B cell (primary cell): Measurements from ENCODE around the gene GPATCH11. TPM values are rescaled to one million over a fixed set of nuclear protein-coding genes. Genes with fewer than 3 reads are reported as not detected.

Experiments
- ATAC-seq: fragments of 200-7000 bp; cut with Tn5 transposase; one replicate; pipeline ENCODE4 v1.10.0; 2021; ENCODE audit warnings: low read depth, mild to moderate bottlenecking, moderate number of reproducible peaks, moderate library complexity
- CTCF ChIA-PET: fragments of 350-600 bp; sonication (Branson Sonifier 250); formaldehyde crosslinking; loops from one replicate; lab custom pipeline; 2021; ENCODE audit warnings: antibody characterized with exemption, inconsistent platforms; lab: Charles Lee
- POLR2A ChIA-PET: fragments of 350-600 bp; sonication (Branson Sonifier 250); formaldehyde crosslinking; loops from one replicate; lab custom pipeline; 2021; ENCODE audit warnings: antibody characterized with exemption; lab: Charles Lee
- DNase-seq: peaks from one replicate; pipeline ENCODE4 v3.0.0; 2013
- H2AFZ ChIP-seq: 2 replicates; pipeline ENCODE4 v1.6.1; 2012; ENCODE audit warnings: mild to moderate bottlenecking, low read depth, low read length; ENCODE audit not compliant: insufficient read depth, poor library complexity, severe bottlenecking
- H3K27ac ChIP-seq, 2 donors: 1 replicate in 1 of 2; 2 replicates in 1 of 2; pipeline ENCODE4 v1.5.1; 2012 to 2013; ENCODE audit warnings: low read length in 2 of 2, mild to moderate bottlenecking in 2 of 2, moderate library complexity in 1 of 2
- H3K27me3 ChIP-seq, 4 experiments: fragments of 200-600 bp in 1 of 4; sonication (generic) in 1 of 4; replicated peaks in 1 of 4; 1 replicate in 2 of 4; 2 replicates in 2 of 4; pipeline versions ENCODE4 v1.6.1 to v1.7.0; 2013 to 2016; ENCODE audit warnings: low read length in 3 of 4, mild to moderate bottlenecking in 2 of 4, mixed read lengths in 1 of 4, moderate library complexity in 1 of 4; ENCODE audit not compliant: insufficient read depth in 4 of 4, control insufficient read depth in 3 of 4; ENCODE audit errors: control extremely low read depth in 1 of 4
- H3K36me3 ChIP-seq, 2 experiments: replicated peaks in 1 of 2; 1 replicate in 1 of 2; 2 replicates in 1 of 2; pipeline versions ENCODE4 v1.6.1 to v1.7.1; 2013; ENCODE audit warnings: low read length in 1 of 2; ENCODE audit not compliant: insufficient read depth in 2 of 2, control insufficient read depth in 1 of 2; ENCODE audit errors: control extremely low read depth in 1 of 2, extremely low read depth in 1 of 2
- H3K4me1 ChIP-seq, 2 donors: fragments of 200-600 bp in 1 of 2; sonication (generic) in 1 of 2; 1 replicate in 1 of 2; 2 replicates in 1 of 2; pipeline versions ENCODE4 v1.5.1 to v1.6.1; 2013 to 2017; ENCODE audit warnings: low read length in 2 of 2; ENCODE audit not compliant: control insufficient read depth in 2 of 2, insufficient read depth in 2 of 2
- H3K4me2 ChIP-seq: replicated peaks from 2 replicates; pipeline ENCODE3; 2012; ENCODE audit warnings: mild to moderate bottlenecking, low read depth, low read length; ENCODE audit not compliant: poor library complexity, severe bottlenecking
- H3K4me3 ChIP-seq, 5 experiments: fragments of 200-600 bp in 1 of 5; sonication (generic) in 1 of 5; 1 replicate in 3 of 5; 2 replicates in 2 of 5; pipeline versions ENCODE4 v1.5.1 to v1.7.0; 2011 to 2016; ENCODE audit warnings: low read length in 4 of 5, mild to moderate bottlenecking in 4 of 5, low read depth in 2 of 5, control low read depth in 1 of 5, moderate library complexity in 1 of 5; ENCODE audit not compliant: insufficient read depth in 1 of 5; ENCODE audit errors: control extremely low read depth in 1 of 5, extremely low read depth in 1 of 5
- H3K79me2 ChIP-seq: fragments of 200-600 bp; sonication (generic); one replicate; pipeline ENCODE4 v1.6.0; 2016; ENCODE audit warnings: low read length; ENCODE audit not compliant: control insufficient read depth, insufficient read depth
- H3K9ac ChIP-seq: fragments of 200-600 bp; sonication (generic); 2 replicates; pipeline ENCODE4 v1.6.1; 2017; ENCODE audit warnings: mild to moderate bottlenecking, low read length, moderate library complexity
- H3K9me3 ChIP-seq, 3 donors: one replicate each; pipeline versions ENCODE4 v1.6.1 to v1.7.1; 2013; ENCODE audit warnings: low read length in 2 of 3; ENCODE audit not compliant: control insufficient read depth in 2 of 3, insufficient read depth in 1 of 3; ENCODE audit errors: control extremely low read depth in 1 of 3
- H4K20me1 ChIP-seq: 2 replicates; pipeline ENCODE4 v1.6.0; 2012; ENCODE audit warnings: mild to moderate bottlenecking, low read length; ENCODE audit not compliant: insufficient read depth, control insufficient read depth, poor library complexity, severe bottlenecking
- H3K27ac Mint-ChIP-seq: one replicate; pipeline ENCODE4 v1.8.0; 2021; ENCODE audit warnings: mixed read lengths
- H3K27me3 Mint-ChIP-seq: one replicate; pipeline ENCODE4 v1.8.0; 2021; ENCODE audit warnings: mixed read lengths
- H3K4me1 Mint-ChIP-seq: one replicate; pipeline ENCODE4 v1.8.0; 2021; ENCODE audit warnings: mixed read lengths
- H3K4me3 Mint-ChIP-seq: one replicate; pipeline ENCODE4 v1.8.0; 2021; ENCODE audit warnings: mixed read lengths
- H3K9me3 Mint-ChIP-seq: one replicate; pipeline ENCODE4 v1.8.0; 2022; ENCODE audit warnings: mixed read lengths; ENCODE audit not compliant: insufficient read depth
- EZH2 ChIP-seq: IDR thresholded peaks from 2 replicates; pipeline ENCODE4 v1.6.1; 2012; ENCODE audit warnings: borderline replicate concordance, low read depth, mild to moderate bottlenecking, moderate library complexity, low read length; ENCODE audit not compliant: insufficient read depth, poor library complexity, severe bottlenecking
- WGBS: methylation state at CpG from one replicate; pipeline ENCODE4 v1.1.5; 2013; ENCODE audit warnings: missing lambda C conversion rate; ENCODE audit not compliant: insufficient coverage; 5-methylcytosine and 5-hydroxymethylcytosine counted together
- intact Hi-C: fragments of 100-400 bp; cut with micrococcal nuclease; formaldehyde crosslinking; loops from one replicate; pipeline ENCODE4 v1.10.0; 2022
- polyA plus RNA-seq: library from polyadenylated mRNA; depleted of rRNA; stranded (reverse); fragments of >200 nt; gene quantifications from 2 replicates; pipeline ENCODE4 v1.2.3, GENCODE V29; 2012
- total RNA-seq, 2 donors: library from RNA; stranded (reverse); fragments of 120-200 nt in 1 of 2; gene quantifications; 1 replicate in 1 of 2; 2 replicates in 1 of 2; pipeline versions ENCODE4 v1.2.3 to v1.2.4, GENCODE V29; 2013 to 2022
- TF ChIP-seq, protein P1 (sequence below): fragments of 200-600 bp; IDR thresholded peaks from one replicate; pipeline ENCODE4 v1.8.0; 2022; ENCODE audit warnings: antibody characterized with exemption, mild to moderate bottlenecking

GPATCH11 gene
- total and polyA plus RNA-seq, 2 donors (not counting 1 experiment from before 2014, with no cell fraction given): 9.6 to 18.2 TPM

DNA sequence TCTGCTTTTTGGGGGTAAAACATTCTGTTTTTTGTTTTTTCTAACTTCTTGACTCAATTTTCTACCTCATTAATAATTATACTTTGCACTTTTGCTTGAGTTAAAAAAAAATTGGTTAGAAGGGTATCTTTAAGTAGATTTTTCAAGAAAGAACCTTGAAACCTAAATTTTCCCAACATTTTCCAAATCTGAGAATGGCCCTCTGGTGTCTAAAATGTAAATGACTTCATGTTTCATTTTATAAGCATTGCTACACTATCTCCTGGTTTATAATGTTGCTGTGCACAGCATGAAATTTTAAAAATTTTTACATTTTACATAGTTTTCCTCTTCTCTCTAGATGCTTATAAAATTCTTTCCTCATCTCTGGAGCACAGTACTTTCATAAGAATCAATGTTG is 58.2 kb downstream of the GPATCH11 start:
- intact Hi-C loops: no loop called here
- POLR2A ChIA-PET: no interaction called here
- Histone ChIP-seq H3K27me3 (no peaks in the 10 kb centered on the region), H4K20me1 (no peaks in the 10 kb centered on the region), H3K9ac (no peak overlapping the region), H3K4me3 (no peak overlapping the region), H3K36me3 (peaks cover 12 to 61% of the 10 kb centered on the region in 2 experiments), H3K4me1 (peaks cover 0 to 4% of the 10 kb centered on the region in 2 donors), H3K4me2 (no peak overlapping the region), H3K79me2 (no peaks in the 10 kb centered on the region), H3K9me3 (no peaks in the 10 kb centered on the region), H3K27ac (no peak overlapping the region), H2AFZ (no peak overlapping the region)
- no peak overlapping the region for H3K4me3 Mint-ChIP-seq
- DNase-seq: no peak
- H3K27me3 Mint-ChIP-seq: no peaks in the 10 kb centered on the region
- CTCF ChIA-PET: interaction anchor here (0.7 to 0.9 kb wide), 2 partner anchors 10 to 27 kb away, joined by 3 read pairs; no protein-coding TSS in a partner anchor
- no peak for ATAC-seq
- H3K27ac Mint-ChIP-seq: no peak overlapping the region
- TF ChIP-seq, protein P1, sequence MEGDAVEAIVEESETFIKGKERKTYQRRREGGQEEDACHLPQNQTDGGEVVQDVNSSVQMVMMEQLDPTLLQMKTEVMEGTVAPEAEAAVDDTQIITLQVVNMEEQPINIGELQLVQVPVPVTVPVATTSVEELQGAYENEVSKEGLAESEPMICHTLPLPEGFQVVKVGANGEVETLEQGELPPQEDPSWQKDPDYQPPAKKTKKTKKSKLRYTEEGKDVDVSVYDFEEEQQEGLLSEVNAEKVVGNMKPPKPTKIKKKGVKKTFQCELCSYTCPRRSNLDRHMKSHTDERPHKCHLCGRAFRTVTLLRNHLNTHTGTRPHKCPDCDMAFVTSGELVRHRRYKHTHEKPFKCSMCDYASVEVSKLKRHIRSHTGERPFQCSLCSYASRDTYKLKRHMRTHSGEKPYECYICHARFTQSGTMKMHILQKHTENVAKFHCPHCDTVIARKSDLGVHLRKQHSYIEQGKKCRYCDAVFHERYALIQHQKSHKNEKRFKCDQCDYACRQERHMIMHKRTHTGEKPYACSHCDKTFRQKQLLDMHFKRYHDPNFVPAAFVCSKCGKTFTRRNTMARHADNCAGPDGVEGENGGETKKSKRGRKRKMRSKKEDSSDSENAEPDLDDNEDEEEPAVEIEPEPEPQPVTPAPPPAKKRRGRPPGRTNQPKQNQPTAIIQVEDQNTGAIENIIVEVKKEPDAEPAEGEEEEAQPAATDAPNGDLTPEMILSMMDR: no peak
- TF ChIP-seq EZH2: no peak
- H3K4me1 Mint-ChIP-seq: peaks cover 3% of the 10 kb centered on the region
- H3K9me3 Mint-ChIP-seq: no peaks in the 10 kb centered on the region

GRCh38 chr2:37143974-37144373 is 59.7 kb downstream of the GPATCH11 start:
- no peak overlapping the region for H3K9ac ChIP-seq
- H3K4me2 ChIP-seq: no peak overlapping the region
- no peak overlapping the region for H3K27ac ChIP-seq
- H4K20me1 ChIP-seq: no peaks in the 10 kb centered on the region
- H3K27me3 Mint-ChIP-seq: no peaks in the 10 kb centered on the region
- ChIA-PET POLR2A (no interaction called here), CTCF (no interaction called here)
- no peaks in the 10 kb centered on the region for H3K9me3 ChIP-seq
- intact Hi-C loops: no loop called here
- no peak for DNase-seq
- no peaks in the 10 kb centered on the region for H3K9me3 Mint-ChIP-seq
- no peak overlapping the region for H3K27ac Mint-ChIP-seq
- H2AFZ ChIP-seq: no peak overlapping the region
- TF ChIP-seq EZH2: no peak
- TF ChIP-seq, protein P1: no peak
- no peaks in the 10 kb centered on the region for H3K27me3 ChIP-seq
- H3K4me1 Mint-ChIP-seq: peaks cover 3% of the 10 kb centered on the region
- no peak overlapping the region for H3K4me3 Mint-ChIP-seq
- ATAC-seq: no peak
- peaks cover 6% of the 10 kb centered on the region for H3K79me2 ChIP-seq
- no CpG with 5 or more reads among the region's 1 CpG for WGBS
- peaks cover 0 to 4% of the 10 kb centered on the region in 2 donors for H3K4me1 ChIP-seq
- no peak overlapping the region for H3K4me3 ChIP-seq
- H3K36me3 ChIP-seq: peaks cover 12 to 61% of the 10 kb centered on the region in 2 experiments
